Stimulated activated CD8-positive, alpha-beta memory T cell treated with anti-CD3 and anti-CD28 coated beads, Interleukin-12 subunit alpha, Interleukin-12 subunit beta, amount 100 ng/mL, for 24 hours (primary cell): ENCODE data around the gene TBCD.

Experiments
- DNase-seq: peaks from one replicate; pipeline ENCODE4 v3.0.0-alpha.2; 2020; ENCODE audit errors: extremely low read depth

Gene TBCD

DNA sequence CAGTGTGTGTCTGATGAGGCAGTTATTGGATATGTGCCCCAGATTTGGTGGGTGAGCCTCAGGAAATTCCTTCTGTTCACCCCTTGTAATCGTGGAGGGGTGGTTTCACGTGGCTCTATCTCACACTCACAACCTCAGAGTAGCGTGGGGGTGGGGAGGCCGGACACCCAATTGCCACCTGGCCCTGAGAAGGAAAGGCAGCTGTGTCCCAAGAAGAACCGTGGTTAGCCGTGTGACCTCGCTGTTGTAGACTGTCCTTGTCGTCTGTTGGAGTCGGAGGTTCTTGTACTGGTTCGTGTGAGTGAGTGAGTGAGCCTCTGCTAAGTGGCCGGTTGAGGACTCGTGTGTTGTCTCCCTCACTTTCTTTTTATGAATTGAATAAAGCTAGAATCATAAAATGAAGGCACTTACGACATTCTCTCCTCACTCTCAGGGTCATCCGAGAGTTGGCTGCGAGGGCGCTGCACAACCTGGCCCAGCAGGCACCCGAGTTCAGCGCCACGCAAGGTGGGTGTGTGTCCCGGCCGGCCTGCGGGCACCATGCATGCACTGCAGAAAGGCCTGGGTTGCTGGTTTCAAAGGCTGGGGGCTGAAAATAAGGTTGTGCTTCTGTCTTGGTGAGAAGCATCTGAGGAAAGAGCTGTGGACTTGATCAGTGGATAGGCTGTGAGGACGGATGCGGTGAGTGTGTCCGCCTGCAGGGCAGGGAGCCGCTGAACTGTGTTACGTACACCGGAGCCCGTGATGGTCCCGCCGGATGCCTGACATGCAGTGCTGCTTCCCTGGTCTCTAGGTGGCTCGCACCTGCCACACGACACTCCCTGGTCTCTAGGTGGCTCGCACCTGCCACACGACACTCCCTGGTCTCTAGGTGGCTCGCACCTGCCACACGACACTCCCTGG lies 151.4 kb downstream of the TBCD start:
- no peak for DNase-seq

- DNase-seq = no peak
Measured at GRCh38 chr17:82905130-82905529, 153.3 kb downstream of the TBCD start.

DNA sequence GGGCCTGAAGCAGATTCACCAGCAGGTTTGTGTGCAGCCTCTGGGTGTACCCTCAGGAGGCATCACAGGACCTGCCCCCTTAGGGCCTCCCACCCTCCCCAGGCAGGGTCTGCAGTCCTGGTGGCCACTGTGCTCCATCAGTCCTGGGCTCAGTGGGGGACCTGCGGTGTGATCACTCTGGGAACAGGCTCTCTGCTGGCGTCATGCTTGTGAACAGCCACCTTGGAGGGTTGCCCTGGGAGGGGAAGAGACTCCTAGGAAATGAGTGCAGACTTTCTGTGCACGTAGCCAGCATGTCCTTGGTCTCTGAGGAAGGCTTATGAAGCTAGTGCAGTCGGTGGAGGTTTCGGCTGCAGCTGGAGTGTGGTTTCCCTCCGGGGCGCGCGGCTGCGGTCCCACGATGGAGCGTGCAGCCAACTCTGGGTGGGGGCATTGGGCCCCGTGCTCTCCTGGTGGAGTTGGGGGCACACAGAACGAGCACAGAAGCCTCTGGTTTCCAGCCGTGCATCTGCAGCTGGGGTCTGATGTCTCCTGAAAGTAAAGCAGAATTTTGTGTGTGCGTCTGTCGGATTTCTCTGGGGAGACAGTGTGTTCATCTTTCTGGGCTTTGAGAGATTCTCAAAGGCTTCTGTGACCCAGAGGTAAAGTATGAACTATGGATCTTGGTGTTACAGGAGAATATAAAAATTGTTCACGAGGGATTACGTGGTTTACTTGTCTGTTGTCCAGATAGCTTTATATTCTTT lies 156.1 kb downstream of the TBCD start:
- no peak for DNase-seq

DNA sequence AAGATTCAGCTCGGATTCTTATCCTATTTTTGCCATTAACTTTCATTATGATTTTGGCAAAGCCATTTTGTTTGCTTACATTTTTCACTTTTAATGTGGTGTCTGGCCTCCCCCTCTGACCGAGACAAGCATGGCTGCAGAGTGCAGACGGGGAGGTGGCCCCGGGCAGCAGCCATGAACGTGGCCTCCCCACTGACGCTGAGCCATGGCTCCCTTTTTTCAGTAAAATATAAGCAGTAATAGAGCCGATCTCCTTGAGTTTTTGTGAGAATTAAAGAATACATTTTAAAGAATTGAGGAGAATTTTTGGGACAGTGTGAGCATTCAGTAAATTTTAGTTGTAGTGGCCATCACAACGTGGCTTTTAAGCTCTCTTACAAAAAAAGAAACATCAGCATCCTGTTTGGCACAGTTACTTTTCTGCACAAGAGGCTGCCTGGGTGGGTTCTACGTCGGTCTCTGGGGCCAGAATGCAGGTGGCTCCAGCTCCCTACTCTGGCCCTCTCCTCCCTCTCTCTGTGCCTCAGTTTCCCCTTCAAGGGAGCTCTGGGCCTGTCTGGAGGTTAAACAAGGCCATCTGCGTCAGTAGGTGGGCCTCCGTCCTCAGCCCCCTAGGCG lies 156.8 kb downstream of the TBCD start:
- DNase-seq = no peak

DNA sequence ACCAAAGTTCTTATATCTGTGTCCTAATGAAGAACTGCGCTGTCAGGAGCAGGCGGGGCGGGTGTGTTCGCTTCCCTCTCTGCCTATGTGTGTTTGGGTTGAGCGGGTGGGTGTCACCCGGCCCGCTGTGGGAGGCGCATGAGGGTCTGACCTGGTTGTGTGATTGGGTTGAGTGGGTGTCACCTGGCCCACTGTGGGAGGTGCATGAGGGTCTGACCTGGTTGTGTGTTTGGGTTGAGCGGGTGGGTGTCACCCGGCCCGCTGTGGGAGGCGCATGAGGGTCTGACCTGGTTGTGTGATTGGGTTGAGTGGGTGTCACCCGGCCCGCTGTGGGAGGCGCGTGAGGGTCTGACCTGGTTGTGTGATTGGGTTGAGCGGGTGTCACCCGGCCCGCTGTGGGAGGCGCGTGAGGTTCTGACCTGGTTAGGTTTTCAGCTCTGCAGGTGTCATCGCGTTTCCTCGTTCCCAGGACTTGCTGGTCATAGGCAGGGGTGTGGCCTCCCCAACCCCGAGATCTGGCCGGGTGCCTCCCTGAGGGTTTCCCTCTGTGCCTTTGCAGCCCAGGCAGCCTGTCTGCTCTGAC lies 157.5 kb downstream of the TBCD start:
- no peak for DNase-seq

DNA sequence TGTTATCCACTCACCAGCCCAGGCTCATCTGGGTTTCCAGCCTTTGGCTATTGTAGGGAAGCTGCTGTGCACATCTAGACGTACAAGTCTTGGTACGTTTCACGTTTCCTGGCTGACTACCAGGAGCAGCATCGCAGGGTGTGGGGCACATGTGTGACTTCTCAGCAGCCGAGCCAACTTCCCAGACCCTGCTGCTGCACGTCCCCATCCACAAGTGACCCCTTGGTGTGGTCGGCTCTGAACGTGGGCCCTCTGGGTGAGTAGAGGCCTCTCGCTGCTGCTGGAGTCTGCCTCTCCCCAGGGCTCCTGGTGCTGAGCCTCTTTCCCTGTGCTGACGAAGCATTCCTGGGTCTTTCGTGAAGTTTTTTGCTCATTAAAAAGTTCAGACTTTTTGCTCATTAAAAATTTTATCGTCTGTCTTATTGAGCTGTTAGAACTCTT lies 158.2 kb downstream of the TBCD start:
- no peak for DNase-seq

DNA sequence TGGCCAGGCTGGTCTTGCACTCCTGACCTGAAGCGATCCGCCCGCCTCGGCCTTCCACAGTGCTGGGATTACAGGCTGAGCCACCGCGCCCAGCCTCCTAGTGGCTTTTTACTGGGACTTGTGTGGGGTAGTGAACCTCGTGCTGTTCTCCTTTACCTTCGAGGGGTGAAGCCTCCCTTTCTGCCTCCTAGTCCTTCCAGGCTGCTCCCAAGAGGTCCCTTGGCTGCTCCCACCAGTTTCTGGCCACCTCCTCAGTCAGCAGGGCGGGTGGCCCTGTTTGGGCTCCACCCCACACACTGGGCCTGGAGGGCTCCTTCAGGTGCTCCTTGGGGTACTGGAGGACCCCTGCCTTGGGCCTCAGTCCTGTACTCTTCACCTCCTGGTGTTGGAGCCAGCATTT lies 158.9 kb downstream of the TBCD start:
- DNase-seq = no peak

- DNase-seq = no peak
Measured at GRCh38 chr17:82911822-82912221, 160.0 kb downstream of the TBCD start.

- DNase-seq = no peak
Measured at GRCh38 chr17:82912484-82913089, 160.7 kb downstream of the TBCD start.

GRCh38 chr17:82913304-82914043 lies 161.6 kb downstream of the TBCD start:
- DNase-seq = no peak

DNA sequence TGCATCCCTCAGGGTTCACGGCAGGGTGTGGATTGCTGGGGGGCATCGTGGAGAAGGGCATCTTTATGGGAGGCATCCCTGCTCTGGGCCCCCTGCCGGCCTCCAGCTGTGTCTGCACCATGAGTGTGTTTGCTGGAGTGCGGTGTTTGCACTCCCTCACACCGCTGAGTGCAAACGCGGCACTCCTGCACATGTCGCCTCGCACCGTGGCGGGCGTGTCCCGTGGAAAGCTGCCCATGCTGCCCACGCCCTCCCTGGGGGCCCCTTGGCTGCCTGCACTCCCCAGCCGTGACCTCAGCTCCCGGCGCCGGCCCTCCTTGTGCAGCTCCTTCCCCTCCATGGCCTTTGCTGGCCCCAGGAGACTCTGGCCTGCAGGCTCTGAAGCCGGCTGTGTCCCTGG lies 162.5 kb downstream of the TBCD start:
- DNase-seq = no peak

- no peak for DNase-seq
Measured at GRCh38 chr17:82915010-82915756, 163.3 kb downstream of the TBCD start.

GRCh38 chr17:82915757-82916027 lies 163.8 kb downstream of the TBCD start:
- no peak for DNase-seq

DNA sequence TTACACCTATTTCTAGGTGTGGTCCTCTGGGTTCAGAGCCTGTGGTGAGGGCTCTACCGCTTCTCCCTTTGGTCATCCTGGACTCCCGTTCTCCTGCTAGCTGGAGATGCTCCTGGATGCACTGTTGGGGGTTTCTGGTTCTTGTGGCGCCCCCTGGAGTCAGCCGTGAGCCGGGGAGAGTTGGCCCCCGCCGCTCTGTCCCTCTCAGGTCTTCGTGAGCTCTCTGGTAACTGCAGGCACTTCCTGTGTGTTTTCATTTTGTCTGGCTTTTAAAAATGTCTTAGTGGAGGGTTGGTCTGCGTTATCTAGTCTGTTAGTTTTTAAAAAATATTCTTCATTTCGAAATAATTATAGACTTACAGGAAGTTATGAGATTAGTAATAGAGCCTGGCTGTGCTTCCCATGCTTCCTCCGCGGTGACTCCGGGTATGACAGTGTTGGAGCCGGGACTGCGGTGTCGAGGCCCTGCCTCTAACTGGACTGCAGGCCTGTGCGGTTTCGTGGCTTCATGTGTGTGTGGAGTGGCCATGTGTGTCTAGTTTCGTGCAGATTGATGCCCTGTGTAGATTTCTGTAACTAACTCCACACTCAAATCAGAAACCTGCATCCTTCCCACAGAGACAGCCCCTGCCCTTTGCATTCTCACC lies 166.0 kb downstream of the TBCD start:
- no peak for DNase-seq

- DNase-seq = no peak
Measured at GRCh38 chr17:82918508-82918907, 166.6 kb downstream of the TBCD start.

DNA sequence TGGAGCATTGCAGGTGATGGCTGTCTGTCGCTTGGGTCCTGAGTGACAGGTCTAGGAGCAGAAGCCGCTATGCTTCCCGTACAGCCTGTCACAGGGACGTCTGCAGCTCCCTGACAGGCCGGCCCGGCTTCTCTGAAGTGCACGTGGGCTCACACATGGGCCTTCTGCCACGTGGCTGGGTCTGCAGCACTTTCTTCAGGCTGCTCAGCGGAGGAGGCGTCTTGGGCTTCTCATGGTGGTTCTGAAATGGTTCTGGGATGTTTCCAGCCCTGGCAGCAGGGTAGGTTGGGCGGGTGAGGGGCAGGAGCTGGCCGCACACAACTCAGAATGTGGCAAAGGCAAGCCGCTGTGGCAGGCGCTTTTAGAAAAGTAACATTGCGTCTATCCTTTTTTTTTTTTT lies 168.3 kb downstream of the TBCD start:
- no peak for DNase-seq

- no peak for DNase-seq
Measured at GRCh38 chr17:82920715-82921114, 168.8 kb downstream of the TBCD start.

- no peak for DNase-seq
Measured at GRCh38 chr17:82921426-82921825, 169.6 kb downstream of the TBCD start.

DNA sequence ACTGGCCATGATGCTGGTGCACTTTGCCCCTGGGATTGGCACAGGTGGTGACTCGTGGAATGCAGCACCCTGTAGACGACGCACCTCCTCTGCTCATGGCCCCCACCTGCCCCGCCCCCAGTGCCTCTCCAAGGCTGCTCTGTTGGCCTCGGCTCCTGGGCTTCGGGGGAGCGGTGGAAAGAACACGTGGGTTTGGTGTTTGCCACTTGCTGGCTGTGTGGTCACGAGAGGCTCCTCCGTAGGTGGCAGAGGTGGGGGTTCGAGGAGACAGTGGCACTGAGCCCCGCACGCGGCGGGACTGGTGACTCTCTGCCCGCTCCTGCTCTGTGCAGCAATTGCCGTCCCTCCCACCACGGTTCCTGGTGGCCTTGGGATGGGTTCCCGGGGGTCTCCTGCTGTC lies 170.8 kb downstream of the TBCD start:
- no peak for DNase-seq
